Measurements from ENCODE around the gene TMEM126A.

TMEM126A gene

GRCh38 chr11:85698195-85698594 lies 50.4 kb downstream of the TMEM126A start:
- DNase-seq: no peak

GRCh38 chr11:85699957-85700741 lies 52.4 kb downstream of the TMEM126A start:
- DNase-seq: peak in 1 of 6 experiments; percentile 16

- no peak for DNase-seq
These were observed 57.2 kb downstream of the TMEM126A start for GRCh38 chr11:85704967-85705366.

- DNase-seq: no peak
These were observed 58.0 kb downstream of the TMEM126A start for GRCh38 chr11:85705800-85706199.

Data from stimulated activated naive CD4-positive, alpha-beta T cell (primary cell).